ENCODE measurements around the gene CDH13. TPM values are rescaled to one million over a fixed set of nuclear protein-coding genes. Genes with fewer than 3 reads are reported as not detected.

The CDH13 gene
- total and polyA plus RNA-seq, 8 donors = 0.12 to 21.4 (median 1.7) TPM; not detected in 1

DNA sequence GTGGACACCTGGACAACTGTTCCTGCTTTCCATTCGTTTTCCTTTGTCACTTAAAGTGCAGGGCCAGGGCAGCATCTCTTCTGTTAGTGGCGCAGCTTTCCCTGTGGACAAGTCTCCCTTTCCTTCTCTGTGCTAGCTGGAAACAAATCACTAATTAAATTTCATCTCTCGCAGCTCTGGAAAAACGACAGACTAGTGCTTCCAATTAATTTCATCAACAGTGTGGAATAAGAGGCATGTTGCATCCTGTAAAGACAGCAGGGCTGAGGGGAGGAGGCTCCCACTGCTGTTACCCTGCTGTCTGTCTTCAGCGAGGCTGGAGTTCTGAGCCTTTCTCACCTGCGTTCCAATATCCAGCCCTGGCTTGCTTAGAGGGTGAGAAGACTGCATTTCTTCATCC, 828.9 kb downstream of the CDH13 start:
- no peaks in the 10 kb centered on the region for H3K4me1 ChIP-seq
- TF ChIP-seq, protein P1, sequence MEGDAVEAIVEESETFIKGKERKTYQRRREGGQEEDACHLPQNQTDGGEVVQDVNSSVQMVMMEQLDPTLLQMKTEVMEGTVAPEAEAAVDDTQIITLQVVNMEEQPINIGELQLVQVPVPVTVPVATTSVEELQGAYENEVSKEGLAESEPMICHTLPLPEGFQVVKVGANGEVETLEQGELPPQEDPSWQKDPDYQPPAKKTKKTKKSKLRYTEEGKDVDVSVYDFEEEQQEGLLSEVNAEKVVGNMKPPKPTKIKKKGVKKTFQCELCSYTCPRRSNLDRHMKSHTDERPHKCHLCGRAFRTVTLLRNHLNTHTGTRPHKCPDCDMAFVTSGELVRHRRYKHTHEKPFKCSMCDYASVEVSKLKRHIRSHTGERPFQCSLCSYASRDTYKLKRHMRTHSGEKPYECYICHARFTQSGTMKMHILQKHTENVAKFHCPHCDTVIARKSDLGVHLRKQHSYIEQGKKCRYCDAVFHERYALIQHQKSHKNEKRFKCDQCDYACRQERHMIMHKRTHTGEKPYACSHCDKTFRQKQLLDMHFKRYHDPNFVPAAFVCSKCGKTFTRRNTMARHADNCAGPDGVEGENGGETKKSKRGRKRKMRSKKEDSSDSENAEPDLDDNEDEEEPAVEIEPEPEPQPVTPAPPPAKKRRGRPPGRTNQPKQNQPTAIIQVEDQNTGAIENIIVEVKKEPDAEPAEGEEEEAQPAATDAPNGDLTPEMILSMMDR (IDR thresholded peaks at IDR 0.05) = no peak
- TF ChIP-seq EP300 (IDR thresholded peaks at IDR 0.05) = no peak
- no peak for TF ChIP-seq POLR2A (IDR thresholded peaks at IDR 0.05)
- TF ChIP-seq POLR2AphosphoS5 (IDR thresholded peaks at IDR 0.05) = no peak
- H3K27me3 ChIP-seq = peaks cover 0 to 7% (median 0%) of the 10 kb centered on the region in 3 donors
- 72 to 85% (median 79%) methylated on average over 6 of the region's 6 CpGs for WGBS, 5 donors
- H3K27ac ChIP-seq = no peak overlapping the region
- H3K36me3 ChIP-seq = no peaks in the 10 kb centered on the region
- peak in 1 of 2 donors; percentile 3 for DNase-seq
- H3K4me3 ChIP-seq = no peak overlapping the region
- H3K9me3 ChIP-seq = no peaks in the 10 kb centered on the region
- intact Hi-C loops (cut with DNase I; ENCODE audit: low total_unique reads) = no loop called here

DNA sequence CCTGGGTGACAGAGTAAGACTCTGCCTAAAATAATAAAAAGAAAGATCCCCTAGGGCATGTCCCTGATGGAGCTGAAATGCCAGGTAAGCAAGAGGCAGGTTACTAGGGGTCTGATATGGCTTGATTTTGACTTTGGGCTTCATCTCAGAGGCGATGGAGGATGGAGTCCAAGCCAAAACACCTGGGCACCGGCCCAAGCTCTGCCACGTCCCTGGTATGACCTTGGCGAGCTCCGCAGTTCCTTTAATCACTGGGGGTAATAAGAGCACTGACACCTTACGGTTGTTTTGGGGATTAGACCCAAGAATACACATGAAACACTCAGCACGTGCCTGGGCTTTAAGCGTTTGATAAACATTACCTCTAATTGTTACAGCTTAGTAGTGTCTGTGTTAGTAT, 830.2 kb downstream of the CDH13 start:
- TF ChIP-seq POLR2A (IDR thresholded peaks at IDR 0.05) = no peak
- TF ChIP-seq, protein P1 (IDR thresholded peaks at IDR 0.05) = no peak
- no peak for TF ChIP-seq EP300 (IDR thresholded peaks at IDR 0.05)
- no peak for TF ChIP-seq POLR2AphosphoS5 (IDR thresholded peaks at IDR 0.05)
- WGBS, 5 donors = 65 to 82% (median 73%) methylated on average over 8 of the region's 8 CpGs
- H3K36me3 ChIP-seq = no peaks in the 10 kb centered on the region
- H3K4me3 ChIP-seq = no peak overlapping the region
- no peaks in the 10 kb centered on the region for H3K9me3 ChIP-seq
- no peaks in the 10 kb centered on the region for H3K4me1 ChIP-seq
- intact Hi-C loops (cut with DNase I; ENCODE audit: low total_unique reads) = no loop called here
- H3K27me3 ChIP-seq = peaks cover 0 to 7% (median 0%) of the 10 kb centered on the region in 3 donors
- no peak for DNase-seq
- no peak overlapping the region for H3K27ac ChIP-seq

DNA sequence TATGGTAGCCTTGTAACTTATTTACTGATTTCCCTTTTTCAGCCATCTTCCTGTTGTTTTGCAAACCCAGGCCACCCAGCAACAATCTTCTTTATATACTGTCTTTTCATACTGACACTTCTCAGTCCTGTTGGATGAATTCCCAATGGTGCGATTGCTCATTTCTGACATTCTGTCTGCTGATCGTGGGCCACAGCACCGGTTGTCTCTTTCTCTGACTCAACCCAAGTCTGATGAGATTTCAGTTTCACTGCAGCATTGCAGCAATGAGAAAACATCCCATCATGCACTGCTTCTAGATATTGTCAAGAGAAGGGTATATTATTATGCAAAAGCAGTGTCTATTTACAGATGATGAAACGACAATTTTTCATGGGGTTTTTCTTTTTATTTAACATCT, 831.8 kb downstream of the CDH13 start:
- Histone ChIP-seq H3K27me3 (peaks cover 0 to 7% (median 0%) of the 10 kb centered on the region in 3 donors), H3K4me1 (no peaks in the 10 kb centered on the region), H3K27ac (no peak overlapping the region), H3K4me3 (no peak overlapping the region), H3K9me3 (no peaks in the 10 kb centered on the region), H3K36me3 (no peaks in the 10 kb centered on the region)
- intact Hi-C loops (cut with DNase I; ENCODE audit: low total_unique reads) = no loop called here
- DNase-seq = no peak
- TF ChIP-seq POLR2A (IDR thresholded peaks at IDR 0.05) = no peak
- WGBS, 5 donors = 63 to 77% (median 67%) methylated on average over 4 of the region's 4 CpGs

DNA sequence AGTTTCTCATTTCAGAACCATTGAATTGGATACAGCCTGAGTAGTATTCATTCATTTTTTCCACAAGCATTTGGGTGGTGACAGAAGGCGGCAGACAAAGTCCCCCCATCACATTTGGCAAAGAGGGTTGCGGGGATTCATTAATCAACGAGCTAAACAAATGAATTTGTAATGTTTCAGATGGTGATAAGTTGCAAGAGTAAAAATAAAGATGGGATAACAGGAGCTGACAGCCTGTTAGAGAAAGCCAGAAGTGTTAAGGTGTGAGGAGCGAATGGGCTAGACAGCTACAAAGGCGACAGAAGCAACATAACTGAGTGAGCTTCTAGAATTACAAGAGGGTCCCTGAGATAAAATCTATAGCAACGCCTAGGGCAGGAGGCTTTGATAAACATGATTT, 838.2 kb downstream of the CDH13 start:
- no peaks in the 10 kb centered on the region for H3K9me3 ChIP-seq
- intact Hi-C loops (cut with DNase I; ENCODE audit: low total_unique reads) = no loop called here
- TF ChIP-seq EP300 (IDR thresholded peaks at IDR 0.05) = no peak
- TF ChIP-seq POLR2A (IDR thresholded peaks at IDR 0.05) = no peak
- no peak for TF ChIP-seq POLR2AphosphoS5 (IDR thresholded peaks at IDR 0.05)
- TF ChIP-seq, protein P1 (IDR thresholded peaks at IDR 0.05) = no peak

DNA sequence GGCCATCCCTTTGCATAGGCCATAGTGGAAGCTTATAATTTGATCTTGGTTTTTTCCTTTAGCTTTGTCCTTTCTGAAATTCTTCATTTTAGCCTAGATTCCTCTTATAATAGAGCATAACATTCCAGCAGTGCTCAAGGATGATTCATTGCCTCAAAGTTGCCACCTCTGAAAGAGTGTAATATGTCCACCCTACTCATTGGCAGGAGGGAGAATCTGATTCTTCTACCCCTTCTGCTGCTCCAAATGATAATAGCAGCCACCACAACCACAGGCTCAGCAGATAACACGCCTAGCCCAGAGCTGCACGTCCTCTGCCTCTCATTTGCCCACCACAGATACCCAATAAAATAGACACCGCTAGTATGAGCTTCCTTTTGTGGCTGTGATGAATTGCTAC, 843.6 kb downstream of the CDH13 start:
- DNase-seq = no peak
- no peak for TF ChIP-seq POLR2AphosphoS5 (IDR thresholded peaks at IDR 0.05)
- TF ChIP-seq EP300 (IDR thresholded peaks at IDR 0.05) = no peak
- TF ChIP-seq, protein P1 (IDR thresholded peaks at IDR 0.05) = no peak
- TF ChIP-seq POLR2A (IDR thresholded peaks at IDR 0.05) = no peak
- Histone ChIP-seq H3K4me1 (no peaks in the 10 kb centered on the region), H3K27me3 (peaks cover 0 to 8% (median 0%) of the 10 kb centered on the region in 3 donors), H3K36me3 (no peaks in the 10 kb centered on the region), H3K9me3 (no peaks in the 10 kb centered on the region), H3K4me3 (no peak overlapping the region), H3K27ac (no peak overlapping the region)
- WGBS, 5 donors = 58 to 75% (median 72%) methylated on average over 3 of the region's 3 CpGs
- intact Hi-C loops (cut with DNase I; ENCODE audit: low total_unique reads) = no loop called here

More for the DNA sequence above, 838.2 kb downstream of the CDH13 start:
- H3K4me3 ChIP-seq = no peak overlapping the region
- DNase-seq = no peak
- H3K27ac ChIP-seq = no peak overlapping the region
- H3K36me3 ChIP-seq = no peaks in the 10 kb centered on the region
- H3K27me3 ChIP-seq = peaks cover 0 to 5% (median 0%) of the 10 kb centered on the region in 3 donors
- WGBS, 5 donors = 49 to 60% (median 54%) methylated on average over 6 of the region's 6 CpGs
- H3K4me1 ChIP-seq = no peaks in the 10 kb centered on the region
